ENCODE data around the gene AUTS2.

AUTS2 gene

GRCh38 chr7:70680743-70681468 lies 1082.6 kb downstream of the AUTS2 start:
- DNase-seq (ENCODE audit: extremely low read depth in 1 of 2, low read depth in 1 of 2), result no peak

- no peak for DNase-seq (ENCODE audit: extremely low read depth in 1 of 2, low read depth in 1 of 2)
These were observed 1083.4 kb downstream of the AUTS2 start for GRCh38 chr7:70681469-70682350.

- DNase-seq (ENCODE audit: extremely low read depth in 1 of 2, low read depth in 1 of 2), result no peak
These were observed 1085.9 kb downstream of the AUTS2 start for GRCh38 chr7:70684173-70684572.

- no peak for DNase-seq (ENCODE audit: extremely low read depth in 1 of 2, low read depth in 1 of 2)
These were observed 1095.0 kb downstream of the AUTS2 start for GRCh38 chr7:70693321-70693685.

- no peak for DNase-seq (ENCODE audit: extremely low read depth in 1 of 2, low read depth in 1 of 2)
These were observed 1095.6 kb downstream of the AUTS2 start for GRCh38 chr7:70693686-70694433.

GRCh38 chr7:70694434-70694970 lies 1096.2 kb downstream of the AUTS2 start:
- no peak for DNase-seq (ENCODE audit: extremely low read depth in 1 of 2, low read depth in 1 of 2)

GRCh38 chr7:70694971-70695794 lies 1096.9 kb downstream of the AUTS2 start:
- DNase-seq (ENCODE audit: extremely low read depth in 1 of 2, low read depth in 1 of 2), result no peak

- DNase-seq (ENCODE audit: extremely low read depth in 1 of 2, low read depth in 1 of 2), result no peak
These were observed 1097.5 kb downstream of the AUTS2 start for GRCh38 chr7:70695795-70696083.

- DNase-seq (ENCODE audit: extremely low read depth in 1 of 2, low read depth in 1 of 2), result no peak
These were observed 1098.0 kb downstream of the AUTS2 start for GRCh38 chr7:70696201-70696754.

GRCh38 chr7:70698219-70698832 lies 1100.1 kb downstream of the AUTS2 start:
- no peak for DNase-seq (ENCODE audit: extremely low read depth in 1 of 2, low read depth in 1 of 2)

GRCh38 chr7:70699271-70699670 lies 1101.0 kb downstream of the AUTS2 start:
- DNase-seq (ENCODE audit: extremely low read depth in 1 of 2, low read depth in 1 of 2), result no peak

GRCh38 chr7:70700055-70700940 lies 1102.0 kb downstream of the AUTS2 start:
- no peak for DNase-seq (ENCODE audit: extremely low read depth in 1 of 2, low read depth in 1 of 2)

- no peak for DNase-seq (ENCODE audit: extremely low read depth in 1 of 2, low read depth in 1 of 2)
These were observed 1102.7 kb downstream of the AUTS2 start for GRCh38 chr7:70700941-70701425.

- DNase-seq (ENCODE audit: extremely low read depth in 1 of 2, low read depth in 1 of 2), result no peak
These were observed 1103.2 kb downstream of the AUTS2 start for GRCh38 chr7:70701477-70701876.

- no peak for DNase-seq (ENCODE audit: extremely low read depth in 1 of 2, low read depth in 1 of 2)
These were observed 1103.7 kb downstream of the AUTS2 start for GRCh38 chr7:70701991-70702390.

GRCh38 chr7:70703785-70704184 lies 1105.5 kb downstream of the AUTS2 start:
- no peak for DNase-seq (ENCODE audit: extremely low read depth in 1 of 2, low read depth in 1 of 2)

- no peak for DNase-seq (ENCODE audit: extremely low read depth in 1 of 2, low read depth in 1 of 2)
These were observed 1106.6 kb downstream of the AUTS2 start for GRCh38 chr7:70704831-70705346.

GRCh38 chr7:70706204-70706603 lies 1107.9 kb downstream of the AUTS2 start:
- DNase-seq (ENCODE audit: extremely low read depth in 1 of 2, low read depth in 1 of 2), result no peak

Data from stimulated activated CD8-positive, alpha-beta memory T cell treated with anti-CD3 and anti-CD28 coated beads, Interleukin-7, amount 100 ng/mL, for 48 hours (primary cell).